ENCODE measurements around the gene PPP1R12A.

The PPP1R12A gene

GRCh38 chr12:79848339-79848738 lies 86.6 kb downstream of the PPP1R12A start:
- H3K4me3 ChIP-seq (ENCODE audit: low read depth in 1 of 2, low read length in 1 of 2) = no peak overlapping the region
- no peaks in the 10 kb centered on the region for H3K27me3 ChIP-seq
- no peaks in the 10 kb centered on the region for H3K9me3 ChIP-seq
- peak overlapping the region; percentile 41 for H3K27ac ChIP-seq
- H3K36me3 ChIP-seq = peaks cover 20% of the 10 kb centered on the region
- H3K4me1 ChIP-seq (ENCODE audit: control insufficient read depth in 1 of 2, insufficient read depth in 1 of 2, low read depth in 1 of 2, low read length in 1 of 2) = peaks cover 14 to 28% of the 10 kb centered on the region in 2 experiments
- TF ChIP-seq CTCF (IDR thresholded peaks at IDR 0.05) = no peak

- Histone ChIP-seq H3K27ac (peak overlapping the region; percentile 41), H3K4me1 (ENCODE audit: control insufficient read depth in 1 of 2, insufficient read depth in 1 of 2, low read depth in 1 of 2, low read length in 1 of 2) (peaks cover 14 to 28% of the 10 kb centered on the region in 2 experiments), H3K4me3 (ENCODE audit: low read depth in 1 of 2, low read length in 1 of 2) (no peak overlapping the region), H3K27me3 (no peaks in the 10 kb centered on the region), H3K36me3 (peaks cover 28% of the 10 kb centered on the region), H3K9me3 (no peaks in the 10 kb centered on the region)
- no peak for TF ChIP-seq CTCF (IDR thresholded peaks at IDR 0.05)
Observed at GRCh38 chr12:79847417-79847816, 87.5 kb downstream of the PPP1R12A start.

- no peak for TF ChIP-seq CTCF (IDR thresholded peaks at IDR 0.05)
- H3K4me3 ChIP-seq (ENCODE audit: low read depth in 1 of 2, low read length in 1 of 2) = no peak overlapping the region
- H3K27me3 ChIP-seq = no peaks in the 10 kb centered on the region
- no peaks in the 10 kb centered on the region for H3K9me3 ChIP-seq
- H3K36me3 ChIP-seq = peaks cover 30% of the 10 kb centered on the region
- H3K4me1 ChIP-seq (ENCODE audit: control insufficient read depth in 1 of 2, insufficient read depth in 1 of 2, low read depth in 1 of 2, low read length in 1 of 2) = peaks cover 6 to 15% of the 10 kb centered on the region in 2 experiments
- no peak overlapping the region for H3K27ac ChIP-seq
Observed at GRCh38 chr12:79844693-79845092, 90.2 kb downstream of the PPP1R12A start.

- H3K36me3 ChIP-seq = peaks cover 37% of the 10 kb centered on the region
- no peak overlapping the region for H3K4me3 ChIP-seq (ENCODE audit: low read depth in 1 of 2, low read length in 1 of 2)
- H3K9me3 ChIP-seq = no peaks in the 10 kb centered on the region
- no peak for TF ChIP-seq CTCF (IDR thresholded peaks at IDR 0.05)
- H3K4me1 ChIP-seq (ENCODE audit: control insufficient read depth in 1 of 2, insufficient read depth in 1 of 2, low read depth in 1 of 2, low read length in 1 of 2) = peaks cover 4 to 10% of the 10 kb centered on the region in 2 experiments
- peak overlapping the region; percentile 11 for H3K27ac ChIP-seq
- H3K27me3 ChIP-seq = no peaks in the 10 kb centered on the region
Observed at GRCh38 chr12:79843978-79844377, 90.9 kb downstream of the PPP1R12A start.

GRCh38 chr12:79842630-79843029 lies 92.3 kb downstream of the PPP1R12A start:
- Histone ChIP-seq H3K4me1 (ENCODE audit: control insufficient read depth in 1 of 2, insufficient read depth in 1 of 2, low read depth in 1 of 2, low read length in 1 of 2) (no peaks in the 10 kb centered on the region), H3K27ac (no peak overlapping the region), H3K27me3 (no peaks in the 10 kb centered on the region), H3K36me3 (peaks cover 45% of the 10 kb centered on the region), H3K9me3 (no peaks in the 10 kb centered on the region), H3K4me3 (ENCODE audit: low read depth in 1 of 2, low read length in 1 of 2) (no peak overlapping the region)
- TF ChIP-seq CTCF (IDR thresholded peaks at IDR 0.05) = no peak

GRCh38 chr12:79841878-79842265 lies 93.0 kb downstream of the PPP1R12A start:
- Histone ChIP-seq H3K4me3 (ENCODE audit: low read depth in 1 of 2, low read length in 1 of 2) (no peak overlapping the region), H3K4me1 (ENCODE audit: control insufficient read depth in 1 of 2, insufficient read depth in 1 of 2, low read depth in 1 of 2, low read length in 1 of 2) (no peaks in the 10 kb centered on the region), H3K27ac (no peak overlapping the region), H3K27me3 (no peaks in the 10 kb centered on the region), H3K36me3 (peaks cover 45% of the 10 kb centered on the region), H3K9me3 (no peaks in the 10 kb centered on the region)
- TF ChIP-seq CTCF (IDR thresholded peaks at IDR 0.05) = no peak
